Lower lobe of right lung (tissue), 2 donors: ENCODE results near the gene CBFA2T3. TPM values are rescaled to one million over a fixed set of nuclear protein-coding genes. Genes with fewer than 3 reads are reported as not detected.

ENCODE experiments used
- ATAC-seq, 2 donors: fragments of 200-7000 bp; cut with Tn5 transposase; one replicate each; pipeline ENCODE4 v1.9.1; 2020 to 2022; ENCODE audit warnings: mild to moderate bottlenecking in 2 of 2, moderate library complexity in 2 of 2
- DNase-seq: peaks from one replicate; pipeline ENCODE4 v3.0.0-alpha.2; 2020
- H3K27ac ChIP-seq: fragments of 200-600 bp; one replicate; pipeline ENCODE4 v1.8.0; 2022
- H3K27me3 ChIP-seq: fragments of 200-600 bp; one replicate; pipeline ENCODE4 v1.8.0; 2022; ENCODE audit warnings: low read depth
- H3K36me3 ChIP-seq: fragments of 200-600 bp; one replicate; pipeline ENCODE4 v1.8.0; 2022; ENCODE audit warnings: mild to moderate bottlenecking
- H3K4me1 ChIP-seq: fragments of 200-600 bp; one replicate; pipeline ENCODE4 v1.8.0; 2022
- H3K4me3 ChIP-seq: fragments of 200-600 bp; one replicate; pipeline ENCODE4 v1.8.0; 2022; ENCODE audit warnings: mild to moderate bottlenecking
- H3K9me3 ChIP-seq: fragments of 200-600 bp; one replicate; pipeline ENCODE4 v1.8.0; 2022
- CTCF ChIP-seq: fragments of 200-600 bp; IDR thresholded peaks from one replicate; pipeline ENCODE4 v1.8.0; 2022; ENCODE audit warnings: antibody characterized with exemption, mild to moderate bottlenecking
- intact Hi-C: fragments of 100-400 bp; cut with DNase I; formaldehyde crosslinking; loops from one replicate; pipeline ENCODE4 v1.11.0; 2022
- total RNA-seq: library from RNA; stranded (reverse); fragmentation: NEBNext Ultra II Directional; extraction: Animal tissue kit (Norgen Biotek cat#: 25700); gene quantifications from one replicate; pipeline ENCODE4 v1.2.1, GENCODE V29; 2021
- donor health status: DM: no; HTN: yes; CAD: no; lungs with severe emphysema.

Gene CBFA2T3
- total RNA-seq, 1 donor from 2014 or later: 14.3 TPM

GRCh38 chr16:89023151-89023551 lies 46.1 kb upstream of the CBFA2T3 start:
- no peak overlapping the region for H3K27ac ChIP-seq
- H3K27me3 ChIP-seq: peaks cover 21% of the 10 kb centered on the region
- intact Hi-C loops: no loop called here
- no peak overlapping the region for H3K4me3 ChIP-seq
- DNase-seq: no peak
- H3K9me3 ChIP-seq: no peaks in the 10 kb centered on the region
- no peaks in the 10 kb centered on the region for H3K36me3 ChIP-seq
- no peaks in the 10 kb centered on the region for H3K4me1 ChIP-seq
- ATAC-seq: peak in 1 of 2 donors; percentile 34
- TF ChIP-seq CTCF: no peak

GRCh38 chr16:89022051-89022836 lies 45.2 kb upstream of the CBFA2T3 start:
- no peaks in the 10 kb centered on the region for H3K9me3 ChIP-seq
- TF ChIP-seq CTCF: no peak
- no peak overlapping the region for H3K27ac ChIP-seq
- H3K36me3 ChIP-seq: no peaks in the 10 kb centered on the region
- intact Hi-C loops: no loop called here
- peaks cover 21% of the 10 kb centered on the region for H3K27me3 ChIP-seq
- ATAC-seq (no peak), DNase-seq (no peak)
- H3K4me3 ChIP-seq: no peak overlapping the region
- H3K4me1 ChIP-seq: no peaks in the 10 kb centered on the region

- no peak for TF ChIP-seq CTCF
- Histone ChIP-seq H3K4me1 (no peaks in the 10 kb centered on the region), H3K27ac (no peak overlapping the region), H3K27me3 (peaks cover 21% of the 10 kb centered on the region), H3K36me3 (no peaks in the 10 kb centered on the region), H3K9me3 (no peaks in the 10 kb centered on the region), H3K4me3 (no peak overlapping the region)
- ATAC-seq: no peak
- intact Hi-C loops: no loop called here
- DNase-seq: no peak
Measured at GRCh38 chr16:89020925-89021595, 44.1 kb upstream of the CBFA2T3 start.

GRCh38 chr16:89020068-89020924 lies 43.3 kb upstream of the CBFA2T3 start:
- TF ChIP-seq CTCF: no peak
- Histone ChIP-seq H3K4me3 (no peak overlapping the region), H3K9me3 (no peaks in the 10 kb centered on the region), H3K36me3 (no peaks in the 10 kb centered on the region), H3K27me3 (peaks cover 21% of the 10 kb centered on the region), H3K4me1 (no peaks in the 10 kb centered on the region), H3K27ac (no peak overlapping the region)
- ATAC-seq: no peak
- peak; percentile 39 for DNase-seq
- intact Hi-C loops: no loop called here

DNA sequence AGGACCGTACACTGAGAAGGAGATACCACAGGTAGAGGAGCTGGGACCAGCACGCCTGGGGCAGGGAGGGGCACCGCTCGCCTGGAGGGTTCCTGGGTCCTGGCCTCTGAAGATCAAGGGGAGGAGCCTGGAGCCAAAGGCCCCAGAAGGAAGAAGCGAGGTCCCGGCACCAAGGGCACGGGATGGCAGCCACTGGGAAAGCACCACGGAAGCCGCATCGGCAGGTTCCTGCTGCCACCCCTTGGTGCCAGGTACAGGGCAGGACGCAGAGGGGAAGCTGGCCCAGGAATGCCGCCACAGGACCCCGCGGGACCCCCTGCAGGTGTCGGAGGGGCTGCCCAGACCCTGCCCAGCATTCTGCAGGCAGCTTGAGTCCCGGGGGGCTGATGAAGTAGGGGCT lies 42.5 kb upstream of the CBFA2T3 start:
- ATAC-seq: no peak
- Histone ChIP-seq H3K27me3 (peaks cover 19% of the 10 kb centered on the region), H3K27ac (no peak overlapping the region), H3K4me1 (no peaks in the 10 kb centered on the region), H3K36me3 (no peaks in the 10 kb centered on the region), H3K9me3 (no peaks in the 10 kb centered on the region), H3K4me3 (no peak overlapping the region)
- intact Hi-C loops: no loop called here
- DNase-seq: peak; percentile 28
- TF ChIP-seq CTCF: no peak
